ENCODE measurements around the gene SMU1. TPM values are rescaled to one million over a fixed set of nuclear protein-coding genes. Genes with fewer than 3 reads are reported as not detected.

Gene SMU1
- total RNA-seq, 1 experiment from 2014 or later: 30.3 TPM

GRCh38 chr9:33124751-33125381 is 48.4 kb upstream of the SMU1 start:
- no peak for DNase-seq (ENCODE audit: low read depth, low spot score)
- in situ Hi-C loops (cut with HindIII; ENCODE audit: low pct_unique_long_range_greater_than_20kb, low sequenced_read_pairs): no loop called here

GRCh38 chr9:33124046-33124445 is 47.6 kb upstream of the SMU1 start:
- Histone ChIP-seq H3K4me3 (ENCODE audit: low read depth in 2 of 2, low read length in 2 of 2) (no peak overlapping the region), H3K4me1 (ENCODE audit: control insufficient read depth, insufficient read depth, low read length) (no peaks in the 10 kb centered on the region), H3K36me3 (ENCODE audit: control insufficient read depth, insufficient read depth, low read length) (no peaks in the 10 kb centered on the region), H3K27ac (ENCODE audit: low read length) (no peak overlapping the region), H3K9me3 (ENCODE audit: control insufficient read depth, insufficient read depth, low read depth, low read length) (no peaks in the 10 kb centered on the region), H3K27me3 (ENCODE audit: control insufficient read depth, insufficient read depth, low read length) (no peaks in the 10 kb centered on the region)
- TF ChIP-seq, protein P1, sequence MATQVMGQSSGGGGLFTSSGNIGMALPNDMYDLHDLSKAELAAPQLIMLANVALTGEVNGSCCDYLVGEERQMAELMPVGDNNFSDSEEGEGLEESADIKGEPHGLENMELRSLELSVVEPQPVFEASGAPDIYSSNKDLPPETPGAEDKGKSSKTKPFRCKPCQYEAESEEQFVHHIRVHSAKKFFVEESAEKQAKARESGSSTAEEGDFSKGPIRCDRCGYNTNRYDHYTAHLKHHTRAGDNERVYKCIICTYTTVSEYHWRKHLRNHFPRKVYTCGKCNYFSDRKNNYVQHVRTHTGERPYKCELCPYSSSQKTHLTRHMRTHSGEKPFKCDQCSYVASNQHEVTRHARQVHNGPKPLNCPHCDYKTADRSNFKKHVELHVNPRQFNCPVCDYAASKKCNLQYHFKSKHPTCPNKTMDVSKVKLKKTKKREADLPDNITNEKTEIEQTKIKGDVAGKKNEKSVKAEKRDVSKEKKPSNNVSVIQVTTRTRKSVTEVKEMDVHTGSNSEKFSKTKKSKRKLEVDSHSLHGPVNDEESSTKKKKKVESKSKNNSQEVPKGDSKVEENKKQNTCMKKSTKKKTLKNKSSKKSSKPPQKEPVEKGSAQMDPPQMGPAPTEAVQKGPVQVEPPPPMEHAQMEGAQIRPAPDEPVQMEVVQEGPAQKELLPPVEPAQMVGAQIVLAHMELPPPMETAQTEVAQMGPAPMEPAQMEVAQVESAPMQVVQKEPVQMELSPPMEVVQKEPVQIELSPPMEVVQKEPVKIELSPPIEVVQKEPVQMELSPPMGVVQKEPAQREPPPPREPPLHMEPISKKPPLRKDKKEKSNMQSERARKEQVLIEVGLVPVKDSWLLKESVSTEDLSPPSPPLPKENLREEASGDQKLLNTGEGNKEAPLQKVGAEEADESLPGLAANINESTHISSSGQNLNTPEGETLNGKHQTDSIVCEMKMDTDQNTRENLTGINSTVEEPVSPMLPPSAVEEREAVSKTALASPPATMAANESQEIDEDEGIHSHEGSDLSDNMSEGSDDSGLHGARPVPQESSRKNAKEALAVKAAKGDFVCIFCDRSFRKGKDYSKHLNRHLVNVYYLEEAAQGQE (IDR thresholded peaks at IDR 0.05; ENCODE audit: insufficient read depth in 1 of 2, low read depth in 2 of 2, low read length in 1 of 2): no peak
- TF ChIP-seq POLR2AphosphoS5 (IDR thresholded peaks at IDR 0.05; ENCODE audit: low read depth, low read length) (no peak), SIN3A (IDR thresholded peaks at IDR 0.05; ENCODE audit: borderline replicate concordance, insufficient read depth, low read depth, low read length) (no peak), TCF7L2 (IDR thresholded peaks at IDR 0.05; ENCODE audit: low read depth, low read length) (no peak)
- TF ChIP-seq, protein P2, sequence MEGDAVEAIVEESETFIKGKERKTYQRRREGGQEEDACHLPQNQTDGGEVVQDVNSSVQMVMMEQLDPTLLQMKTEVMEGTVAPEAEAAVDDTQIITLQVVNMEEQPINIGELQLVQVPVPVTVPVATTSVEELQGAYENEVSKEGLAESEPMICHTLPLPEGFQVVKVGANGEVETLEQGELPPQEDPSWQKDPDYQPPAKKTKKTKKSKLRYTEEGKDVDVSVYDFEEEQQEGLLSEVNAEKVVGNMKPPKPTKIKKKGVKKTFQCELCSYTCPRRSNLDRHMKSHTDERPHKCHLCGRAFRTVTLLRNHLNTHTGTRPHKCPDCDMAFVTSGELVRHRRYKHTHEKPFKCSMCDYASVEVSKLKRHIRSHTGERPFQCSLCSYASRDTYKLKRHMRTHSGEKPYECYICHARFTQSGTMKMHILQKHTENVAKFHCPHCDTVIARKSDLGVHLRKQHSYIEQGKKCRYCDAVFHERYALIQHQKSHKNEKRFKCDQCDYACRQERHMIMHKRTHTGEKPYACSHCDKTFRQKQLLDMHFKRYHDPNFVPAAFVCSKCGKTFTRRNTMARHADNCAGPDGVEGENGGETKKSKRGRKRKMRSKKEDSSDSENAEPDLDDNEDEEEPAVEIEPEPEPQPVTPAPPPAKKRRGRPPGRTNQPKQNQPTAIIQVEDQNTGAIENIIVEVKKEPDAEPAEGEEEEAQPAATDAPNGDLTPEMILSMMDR (IDR thresholded peaks at IDR 0.05): no peak
- intact Hi-C loops (cut with micrococcal nuclease; ENCODE audit: unreplicated experiment): no loop called here
- BruUV-seq (replicated peaks): no TSS peak
- no peak for ATAC-seq
- no peak for DNase-seq (ENCODE audit: low read depth, low spot score)
- POLR2A ChIA-PET: no interaction called here
- in situ Hi-C loops (cut with HindIII; ENCODE audit: low pct_unique_long_range_greater_than_20kb, low sequenced_read_pairs): no loop called here
- CTCF ChIA-PET: no interaction called here

More at GRCh38 chr9:33124751-33125381, 48.4 kb upstream of the SMU1 start:
- no peak for ATAC-seq
- no peaks in the 10 kb centered on the region for H3K9me3 ChIP-seq (ENCODE audit: control insufficient read depth, insufficient read depth, low read depth, low read length)
- TF ChIP-seq SIN3A (IDR thresholded peaks at IDR 0.05; ENCODE audit: borderline replicate concordance, insufficient read depth, low read depth, low read length): no peak
- TF ChIP-seq POLR2AphosphoS5 (IDR thresholded peaks at IDR 0.05; ENCODE audit: low read depth, low read length): no peak
- no peak overlapping the region for H3K4me3 ChIP-seq (ENCODE audit: low read depth in 2 of 2, low read length in 2 of 2)
- H3K27me3 ChIP-seq (ENCODE audit: control insufficient read depth, insufficient read depth, low read length): no peaks in the 10 kb centered on the region
- intact Hi-C loops (cut with micrococcal nuclease; ENCODE audit: unreplicated experiment): no loop called here
- BruUV-seq (replicated peaks): no TSS peak
- H3K36me3 ChIP-seq (ENCODE audit: control insufficient read depth, insufficient read depth, low read length): no peaks in the 10 kb centered on the region
- CTCF ChIA-PET: no interaction called here
- POLR2A ChIA-PET: no interaction called here
- H3K27ac ChIP-seq (ENCODE audit: low read length): no peak overlapping the region
- no peaks in the 10 kb centered on the region for H3K4me1 ChIP-seq (ENCODE audit: control insufficient read depth, insufficient read depth, low read length)

DNA sequence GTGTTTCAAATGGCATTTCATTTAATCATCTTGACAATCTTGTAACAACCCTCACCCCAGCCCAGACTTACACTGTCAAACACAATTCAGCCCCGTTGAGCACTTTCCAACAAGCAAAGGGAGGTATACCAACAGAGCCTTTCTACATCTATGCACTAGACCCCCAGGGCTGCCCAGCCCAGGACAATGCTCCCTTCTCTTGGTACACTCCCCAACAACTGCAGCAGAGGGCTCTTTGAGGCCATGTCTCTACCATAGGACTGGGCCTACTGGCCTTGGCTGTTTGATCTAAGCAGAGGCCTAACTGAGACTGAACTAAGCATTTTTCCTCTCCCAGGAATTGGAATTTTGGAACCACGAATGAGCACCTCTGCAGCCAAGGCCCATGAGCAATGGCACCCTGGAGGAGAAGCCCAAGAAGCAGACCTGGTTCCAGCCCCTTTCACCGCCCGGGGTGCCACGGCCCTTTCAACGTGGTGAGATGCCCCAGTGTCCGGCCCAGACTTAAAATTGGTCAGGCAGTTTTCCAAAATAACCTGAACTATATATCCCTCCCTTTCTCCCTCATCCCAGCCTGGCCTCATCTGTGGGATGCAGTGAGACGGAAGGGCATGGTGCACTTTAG is 47.0 kb upstream of the SMU1 start:
- intact Hi-C loops (cut with micrococcal nuclease; ENCODE audit: unreplicated experiment) (no loop called here), in situ Hi-C loops (cut with HindIII; ENCODE audit: low pct_unique_long_range_greater_than_20kb, low sequenced_read_pairs) (no loop called here)
- no peak for ATAC-seq
- H3K4me3 ChIP-seq (ENCODE audit: low read depth in 2 of 2, low read length in 2 of 2): no peak overlapping the region
- H3K9me3 ChIP-seq (ENCODE audit: control insufficient read depth, insufficient read depth, low read depth, low read length): no peaks in the 10 kb centered on the region
- TF ChIP-seq, protein P1 (IDR thresholded peaks at IDR 0.05; ENCODE audit: insufficient read depth in 1 of 2, low read depth in 2 of 2, low read length in 1 of 2): no peak
- TF ChIP-seq SIN3A (IDR thresholded peaks at IDR 0.05; ENCODE audit: borderline replicate concordance, insufficient read depth, low read depth, low read length) (no peak), POLR2AphosphoS5 (IDR thresholded peaks at IDR 0.05; ENCODE audit: low read depth, low read length) (no peak)
- TF ChIP-seq, protein P2 (IDR thresholded peaks at IDR 0.05): no peak
- H3K4me1 ChIP-seq (ENCODE audit: control insufficient read depth, insufficient read depth, low read length): no peaks in the 10 kb centered on the region
- H3K27ac ChIP-seq (ENCODE audit: low read length): no peak overlapping the region
- H3K36me3 ChIP-seq (ENCODE audit: control insufficient read depth, insufficient read depth, low read length): no peaks in the 10 kb centered on the region
- POLR2A ChIA-PET: no interaction called here
- H3K27me3 ChIP-seq (ENCODE audit: control insufficient read depth, insufficient read depth, low read length): no peaks in the 10 kb centered on the region
- CTCF ChIA-PET: no interaction called here
- BruUV-seq (replicated peaks): no TSS peak
- no peak for DNase-seq (ENCODE audit: low read depth, low spot score)

All from Panc1 (cell line).